ENCODE measurements around the gene AP4S1. TPM values are rescaled to one million over a fixed set of nuclear protein-coding genes. Genes with fewer than 3 reads are reported as not detected.
"Not testable (repeated sequence)": the region's sequence is repeated elsewhere in the genome, so short reads cannot be mapped to it uniquely, and the experiment has no call there.

Gene AP4S1
- total and polyA plus RNA-seq, 10 donors: 6.4 to 22.9 (median 13.2) TPM

- peaks cover 0 to 14% (median 0%) of the 10 kb centered on the region in 6 donors for H3K36me3 ChIP-seq
- H3K27me3 ChIP-seq (replicated peaks in 1 of 7): no peaks in the 10 kb centered on the region
- WGBS, 5 donors: 36 to 60% (median 48%) methylated on average over 2 to 3 of the region's 3 CpGs
- H3K4me1 ChIP-seq: peaks cover 0 to 18% (median 5%) of the 10 kb centered on the region in 6 donors
- no peak for DNase-seq
- TF ChIP-seq POLR2AphosphoS5 (IDR thresholded peaks at IDR 0.05): peak in 1 of 3 donors; percentile 20
- no peak for TF ChIP-seq CTCF (IDR thresholded peaks at IDR 0.05 in 8 of 11, conservative IDR thresholded peaks at IDR 0.05 in 3 of 11)
- peak overlapping the region in 7 of 8 donors; percentile 40 to 75 (median 65) for H3K27ac ChIP-seq
- intact Hi-C loops (cut with DNase I; ENCODE audit: low total_unique reads): no loop called here
- H3K9me3 ChIP-seq: no peaks in the 10 kb centered on the region
- H3K4me3 ChIP-seq: no peak overlapping the region
These were observed 13.2 kb downstream of the AP4S1 start for GRCh38 chr14:31038521-31039166.

GRCh38 chr14:31042300-31042699 is 16.9 kb downstream of the AP4S1 start:
- WGBS, 5 donors: 90 to 96% (median 92%) methylated on average over 1 of the region's 1 CpG
- Histone ChIP-seq H3K4me3 (no peak overlapping the region), H3K27ac (no peak overlapping the region), H3K4me1 (peaks cover 0 to 18% (median 3%) of the 10 kb centered on the region in 6 donors), H3K36me3 (peaks cover 0 to 6% (median 0%) of the 10 kb centered on the region in 6 donors), H3K9me3 (no peaks in the 10 kb centered on the region), H3K27me3 (replicated peaks in 1 of 7) (no peaks in the 10 kb centered on the region)
- no peak for DNase-seq
- TF ChIP-seq POLR2AphosphoS5 (IDR thresholded peaks at IDR 0.05): no peak
- no peak for TF ChIP-seq POLR2A (IDR thresholded peaks at IDR 0.05)
- TF ChIP-seq CTCF (IDR thresholded peaks at IDR 0.05 in 8 of 11, conservative IDR thresholded peaks at IDR 0.05 in 3 of 11): no peak
- intact Hi-C loops (cut with DNase I; ENCODE audit: low total_unique reads): no loop called here

GRCh38 chr14:31042893-31043292 is 17.4 kb downstream of the AP4S1 start:
- H3K27me3 ChIP-seq (replicated peaks in 1 of 7); H3K36me3 ChIP-seq; H3K9me3 ChIP-seq; intact Hi-C loops (cut with DNase I; ENCODE audit: low total_unique reads); H3K4me3 ChIP-seq; DNase-seq; H3K27ac ChIP-seq: not testable (repeated sequence)
- H3K4me1 ChIP-seq: peaks cover 0 to 14% (median 1%) of the 10 kb centered on the region in 6 donors
- WGBS, 5 donors: 90 to 95% (median 92%) methylated on average over 10 of the region's 10 CpGs

- intact Hi-C loops (cut with DNase I; ENCODE audit: low total_unique reads): no loop called here
- DNase-seq: no peak
These were observed 17.9 kb downstream of the AP4S1 start for GRCh38 chr14:31043379-31043778.

More at GRCh38 chr14:31043379-31043778, 17.9 kb downstream of the AP4S1 start:
- H3K4me3 ChIP-seq: no peak overlapping the region
- no peaks in the 10 kb centered on the region for H3K36me3 ChIP-seq
- no peak for TF ChIP-seq POLR2AphosphoS5 (IDR thresholded peaks at IDR 0.05)
- TF ChIP-seq CTCF (IDR thresholded peaks at IDR 0.05 in 8 of 11, conservative IDR thresholded peaks at IDR 0.05 in 3 of 11): no peak
- TF ChIP-seq POLR2A (IDR thresholded peaks at IDR 0.05): no peak
- WGBS, 5 donors: 85 to 90% (median 87%) methylated on average over 3 of the region's 3 CpGs
- no peaks in the 10 kb centered on the region for H3K9me3 ChIP-seq
- H3K27me3 ChIP-seq (replicated peaks in 1 of 7): no peaks in the 10 kb centered on the region
- no peak overlapping the region for H3K27ac ChIP-seq
- peaks cover 0 to 9% (median under 1%) of the 10 kb centered on the region in 6 donors for H3K4me1 ChIP-seq
